ENCODE measurements around the gene DCTN2.
"Not testable (repeated sequence)": the region's sequence is repeated elsewhere in the genome, so short reads cannot be mapped to it uniquely, and the experiment has no call there.

DNA sequence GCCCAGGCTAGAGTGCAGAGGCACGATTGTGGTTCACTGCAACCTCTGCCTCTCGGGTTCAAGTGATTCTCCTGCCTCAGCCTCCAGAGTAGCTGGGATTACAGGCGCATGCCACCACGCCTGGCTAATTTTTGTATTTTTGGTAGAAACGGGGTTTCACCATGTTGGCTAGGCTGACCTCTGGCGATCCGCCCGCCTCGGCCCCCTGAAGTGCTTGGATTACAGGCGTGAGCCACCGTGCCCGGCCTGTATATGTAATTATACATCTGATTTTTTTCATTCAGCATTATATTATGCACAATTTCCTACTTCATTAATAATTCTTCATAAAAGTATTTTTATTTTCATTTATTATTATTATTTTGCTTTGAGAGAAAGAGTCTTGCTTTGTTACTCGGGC is 23.4 kb upstream of the DCTN2 start:
- TF ChIP-seq, protein P1, sequence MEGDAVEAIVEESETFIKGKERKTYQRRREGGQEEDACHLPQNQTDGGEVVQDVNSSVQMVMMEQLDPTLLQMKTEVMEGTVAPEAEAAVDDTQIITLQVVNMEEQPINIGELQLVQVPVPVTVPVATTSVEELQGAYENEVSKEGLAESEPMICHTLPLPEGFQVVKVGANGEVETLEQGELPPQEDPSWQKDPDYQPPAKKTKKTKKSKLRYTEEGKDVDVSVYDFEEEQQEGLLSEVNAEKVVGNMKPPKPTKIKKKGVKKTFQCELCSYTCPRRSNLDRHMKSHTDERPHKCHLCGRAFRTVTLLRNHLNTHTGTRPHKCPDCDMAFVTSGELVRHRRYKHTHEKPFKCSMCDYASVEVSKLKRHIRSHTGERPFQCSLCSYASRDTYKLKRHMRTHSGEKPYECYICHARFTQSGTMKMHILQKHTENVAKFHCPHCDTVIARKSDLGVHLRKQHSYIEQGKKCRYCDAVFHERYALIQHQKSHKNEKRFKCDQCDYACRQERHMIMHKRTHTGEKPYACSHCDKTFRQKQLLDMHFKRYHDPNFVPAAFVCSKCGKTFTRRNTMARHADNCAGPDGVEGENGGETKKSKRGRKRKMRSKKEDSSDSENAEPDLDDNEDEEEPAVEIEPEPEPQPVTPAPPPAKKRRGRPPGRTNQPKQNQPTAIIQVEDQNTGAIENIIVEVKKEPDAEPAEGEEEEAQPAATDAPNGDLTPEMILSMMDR (conservative IDR thresholded peaks at IDR 0.05; ENCODE audit: low read depth, low read length) = not testable (repeated sequence)
- not testable (repeated sequence) for TF ChIP-seq EZH2 (IDR thresholded peaks at IDR 0.05; ENCODE audit: borderline replicate concordance, low read depth, low read length, poor library complexity, severe bottlenecking)

Data from A673 (cell line).